ENCODE measurements around the gene ZBTB26.
A peak's percentile ranks its signal among the peaks of the same experiment; 100 is the strongest.
"Not testable (repeated sequence)": the region's sequence is repeated elsewhere in the genome, so short reads cannot be mapped to it uniquely, and the experiment has no call there.

Gene ZBTB26

DNA sequence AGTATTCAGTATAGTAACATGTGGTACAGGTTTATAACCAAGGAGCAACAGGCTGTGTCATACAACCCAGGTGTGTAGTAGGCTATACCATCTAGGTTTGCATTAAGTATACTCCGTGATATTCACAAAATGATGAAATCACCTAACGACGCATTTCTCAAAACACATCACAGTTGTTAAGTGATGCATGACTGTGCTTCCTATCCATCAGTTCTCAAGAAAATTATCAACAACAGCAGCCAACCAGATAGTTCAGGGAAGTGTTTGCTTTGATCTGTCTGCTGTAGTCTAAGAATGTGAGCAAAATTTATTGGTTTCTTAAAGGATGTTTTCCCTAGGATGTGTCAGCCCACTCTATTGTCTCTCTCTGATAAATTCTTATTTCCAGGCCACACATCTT, 7.4 kb downstream of the ZBTB26 start:
- DNase-seq (ENCODE audit: low spot score) = no peak

- no peak for DNase-seq (ENCODE audit: low spot score)
Measured at GRCh38 chr9:122922713-122923112, 8.6 kb downstream of the ZBTB26 start.

- no peak for DNase-seq (ENCODE audit: low spot score)
Measured at GRCh38 chr9:122918310-122918709, 13.0 kb downstream of the ZBTB26 start.

DNA sequence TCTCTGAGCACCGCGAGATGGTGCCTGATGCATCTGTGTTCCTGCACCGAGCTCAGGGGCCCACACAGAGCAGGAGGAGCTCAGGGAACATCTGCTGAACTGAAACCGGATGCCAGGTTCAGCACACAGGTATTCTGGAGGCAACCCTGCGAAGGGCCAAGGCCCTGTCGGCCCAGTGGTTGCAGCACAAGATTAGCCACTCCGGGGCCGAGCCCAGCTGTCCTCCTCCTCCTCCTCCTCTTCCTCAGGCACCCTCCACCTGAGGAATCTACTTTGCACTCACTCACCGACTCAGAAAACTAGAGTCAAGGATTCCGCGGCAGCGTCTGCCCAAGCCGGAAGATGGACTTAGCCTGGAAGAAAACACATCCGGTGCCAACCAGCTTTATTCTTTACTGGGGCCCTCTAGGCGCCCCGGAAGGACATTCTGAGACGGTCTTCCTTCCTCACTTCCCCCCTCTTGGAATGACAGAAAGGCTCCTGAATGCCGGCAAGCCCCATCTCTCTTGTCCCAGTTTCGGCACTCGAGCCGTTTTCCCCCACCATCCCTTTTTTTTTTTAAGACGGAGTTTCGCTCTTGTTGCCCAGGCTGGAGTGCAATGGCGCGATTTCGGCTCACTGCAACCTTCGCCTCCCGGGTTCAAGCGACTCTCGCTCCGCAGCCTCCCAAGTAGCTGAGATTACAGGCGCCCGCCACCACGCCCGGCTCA, 18.2 kb downstream of the ZBTB26 start, which contains the start of gene ZBTB6:
ZBTB6 (minus strand) TSS at position 360 of the 710 bp plus-strand sequence. CDS start 1,251 bp downstream, outside the sequence.
- peak; percentile 79 for DNase-seq (ENCODE audit: low spot score)

GRCh38 chr9:122912671-122912963, 18.7 kb downstream of the ZBTB26 start:
- DNase-seq (ENCODE audit: low spot score) = no peak

DNA sequence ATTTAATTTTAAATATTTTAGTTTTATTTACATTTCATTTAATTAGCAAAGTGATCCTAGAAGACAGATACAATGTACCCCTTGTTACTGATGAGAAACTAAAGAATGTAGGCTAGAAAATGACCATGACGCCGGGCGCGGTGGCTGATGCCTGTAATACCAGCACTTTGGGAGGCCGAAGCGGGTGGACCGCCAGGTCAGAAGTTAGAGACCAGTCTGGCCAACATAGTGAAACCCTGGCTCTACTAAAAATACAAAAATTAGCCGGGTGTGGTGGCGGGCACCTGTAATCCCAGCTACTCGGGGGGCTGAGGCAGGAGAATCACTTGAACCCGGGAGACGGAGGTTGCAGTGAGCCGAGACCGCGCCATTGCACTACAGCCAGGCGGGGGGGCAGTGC, 25.2 kb downstream of the ZBTB26 start:
- not testable (repeated sequence) for DNase-seq (ENCODE audit: low spot score)

DNA sequence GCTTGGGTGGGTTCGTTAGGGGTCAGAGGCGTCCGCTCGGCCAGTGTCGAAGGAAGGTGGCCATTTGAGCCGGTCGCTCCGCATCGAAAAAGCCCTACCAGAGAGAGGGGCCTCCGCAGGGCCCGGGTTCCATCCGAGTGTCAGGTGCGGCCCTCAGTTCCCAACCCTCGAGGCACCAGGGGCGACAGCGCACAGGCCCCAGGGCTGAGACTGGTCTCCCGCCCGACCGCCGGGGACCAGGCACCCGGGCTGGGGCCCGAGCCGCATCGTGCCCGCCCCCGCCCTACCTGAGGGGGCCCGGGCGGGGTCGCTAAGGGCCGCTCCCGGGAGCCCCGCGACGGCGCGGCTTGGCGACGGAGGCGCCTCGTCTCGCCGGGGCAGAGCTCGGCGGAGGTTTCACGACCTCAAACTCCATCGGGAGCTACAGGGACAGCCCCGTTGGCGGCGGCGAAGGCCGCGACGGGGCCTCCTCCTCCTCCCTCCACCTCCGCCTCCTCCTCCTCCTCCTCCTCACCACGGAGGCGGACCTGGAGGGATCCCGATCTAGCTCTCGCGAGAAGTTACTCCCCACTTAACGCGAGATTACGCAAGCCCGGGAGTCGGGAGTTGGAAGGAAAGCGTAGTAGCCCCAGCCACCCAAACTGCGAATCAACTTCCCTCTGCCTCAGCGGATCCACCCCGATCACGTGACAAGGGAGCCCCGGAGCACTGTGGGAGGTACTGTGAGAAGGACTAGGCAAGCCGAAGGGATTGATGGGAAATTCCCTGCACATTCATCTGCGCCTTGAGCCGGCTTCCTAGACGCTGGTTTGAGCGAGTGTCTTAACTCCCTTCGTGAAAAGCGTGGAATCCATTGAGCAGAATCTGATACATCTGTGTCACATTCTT, 26.2 kb downstream of the ZBTB26 start, which contains the start of gene RC3H2:
RC3H2 (minus strand) TSS at position 537 of the 888 bp plus-strand sequence. CDS start 7,850 bp downstream, outside the sequence.
- peak; percentile 99 for DNase-seq (ENCODE audit: low spot score)

DNA sequence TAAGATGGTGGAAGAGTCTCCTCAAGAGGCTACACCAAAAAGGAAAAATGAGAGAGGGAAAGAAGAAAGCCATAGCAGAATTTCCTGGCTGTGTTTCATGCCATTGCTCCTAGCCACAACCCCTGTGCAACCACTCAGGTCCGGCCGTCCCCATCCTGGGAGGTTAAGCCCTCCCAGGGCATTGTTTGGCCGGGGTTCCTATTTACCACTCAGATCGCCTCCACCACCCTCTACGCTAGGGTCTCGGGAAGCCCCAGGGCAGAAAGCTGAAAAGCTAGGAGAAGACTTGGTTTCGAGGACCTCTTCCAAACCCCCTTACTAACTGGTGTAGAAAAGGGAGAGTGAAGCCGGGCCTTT, 26.9 kb downstream of the ZBTB26 start:
- DNase-seq (ENCODE audit: low spot score) = peak; percentile 31

DNA sequence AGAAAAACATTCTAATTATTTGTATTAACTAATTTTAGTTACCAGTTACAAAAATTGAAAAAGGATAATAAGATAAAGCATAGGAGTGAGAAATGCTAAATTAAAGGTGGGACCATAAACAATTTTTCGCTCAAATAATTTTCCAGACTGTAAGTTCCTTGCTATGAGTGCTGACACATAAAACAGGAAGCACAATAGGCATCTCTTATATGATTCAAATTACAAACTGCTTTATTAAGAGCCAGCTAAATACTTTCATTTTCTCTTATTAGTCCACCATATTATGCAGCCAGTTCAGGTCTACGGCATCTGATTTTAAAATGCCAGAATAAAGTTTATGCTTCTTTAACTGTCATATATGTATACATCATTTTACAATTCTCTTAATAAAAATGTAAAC, 30.5 kb downstream of the ZBTB26 start:
- no peak for DNase-seq (ENCODE audit: low spot score)

DNA sequence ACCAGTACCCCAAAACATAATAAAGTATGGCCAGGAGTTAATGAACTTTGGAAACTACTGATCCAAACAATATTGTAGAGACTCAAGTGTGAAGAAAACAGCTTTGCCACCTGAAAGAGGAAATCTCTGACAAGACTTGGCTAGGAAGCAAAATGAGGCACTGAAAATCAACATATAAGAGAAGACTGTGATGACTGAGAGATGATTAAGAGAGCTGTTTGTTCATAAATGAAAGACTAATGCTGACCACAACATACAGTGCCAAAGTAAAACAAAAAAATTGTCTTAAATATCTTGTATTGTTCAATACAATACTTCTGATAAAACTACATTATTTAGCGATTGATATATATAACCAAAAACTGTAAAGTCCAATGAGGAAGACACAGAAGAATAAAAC, 33.3 kb downstream of the ZBTB26 start:
- no peak for DNase-seq (ENCODE audit: low spot score)

GRCh38 chr9:122888480-122888879, 42.8 kb downstream of the ZBTB26 start:
- no peak for DNase-seq (ENCODE audit: low spot score)

DNA sequence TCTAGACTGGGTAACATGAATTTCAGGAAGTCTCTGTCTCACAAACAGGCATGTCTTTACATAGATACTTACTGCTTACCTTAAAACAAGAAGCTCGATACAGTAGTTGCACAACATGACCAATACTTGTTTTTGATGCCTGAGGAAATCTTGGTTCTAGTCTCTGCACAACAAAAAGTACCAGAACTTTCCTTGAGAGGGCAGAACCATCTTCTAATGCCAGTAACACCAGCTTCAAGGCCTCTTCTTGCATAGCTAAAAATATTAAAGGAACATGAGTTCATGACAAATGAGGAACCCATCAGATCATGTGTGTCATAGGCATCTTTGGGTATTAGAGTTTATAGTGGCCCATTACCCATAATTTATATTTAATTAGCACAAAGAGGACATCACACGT, 48.2 kb downstream of the ZBTB26 start:
- DNase-seq (ENCODE audit: low spot score) = no peak

- DNase-seq (ENCODE audit: low spot score) = no peak
Measured at GRCh38 chr9:122879443-122879842, 51.9 kb downstream of the ZBTB26 start.

- no peak for DNase-seq (ENCODE audit: low spot score)
Measured at GRCh38 chr9:122875523-122875922, 55.8 kb downstream of the ZBTB26 start.

DNA sequence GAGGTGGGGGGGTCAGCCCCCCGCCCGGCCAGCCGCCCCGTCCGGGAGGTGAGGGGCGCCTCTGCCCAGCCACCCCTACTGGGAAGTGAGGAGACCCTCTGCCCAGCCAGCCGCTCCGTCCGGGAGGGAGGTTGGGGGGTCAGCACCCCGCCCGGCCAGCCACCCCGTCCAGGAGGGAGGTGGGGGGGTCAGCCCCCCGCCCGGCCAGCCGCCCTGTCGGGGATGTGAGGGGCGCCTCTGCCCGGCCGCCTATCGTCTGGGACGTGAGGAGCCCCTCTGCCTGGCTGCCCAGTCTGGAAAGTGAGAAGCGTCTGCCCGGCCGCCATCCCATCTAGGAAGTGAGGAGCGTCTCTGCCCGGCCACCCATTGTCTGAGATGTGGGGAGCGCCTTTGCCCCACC, 64.0 kb downstream of the ZBTB26 start:
- not testable (repeated sequence) for DNase-seq (ENCODE audit: low spot score)

DNA sequence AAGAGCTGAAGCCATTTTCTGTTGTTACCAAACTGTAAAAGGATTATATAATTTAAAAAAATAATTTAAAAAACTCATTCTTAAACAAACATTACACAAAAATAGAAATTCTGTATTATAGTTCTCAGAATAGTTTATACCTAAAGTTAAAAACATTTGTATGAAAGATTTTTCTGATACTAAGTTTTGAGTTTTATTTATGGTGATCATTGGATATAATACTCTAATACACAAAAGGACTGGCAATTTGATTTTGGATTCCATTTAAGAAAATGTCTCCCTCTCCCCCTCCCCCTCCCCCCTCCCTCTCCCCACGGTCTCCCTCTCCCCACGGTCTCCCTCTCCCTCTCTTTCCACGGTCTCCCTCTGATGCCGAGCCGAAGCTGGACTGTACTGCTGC, 65.2 kb downstream of the ZBTB26 start:
- no peak for DNase-seq (ENCODE audit: low spot score)
